ENCODE data around the gene SOWAHA. TPM values are rescaled to one million over a fixed set of nuclear protein-coding genes. Genes with fewer than 3 reads are reported as not detected.

SOWAHA gene
- total and polyA plus RNA-seq, 2 of the 4 experiments (the other 2 are of a cell fraction) = 0.03 TPM; not detected in 1

- BruUV-seq (replicated peaks) = no TSS peak
- no peak overlapping the region for H4K5ac ChIP-seq (ENCODE audit: low read depth, low read length)
- peaks cover 7% of the 10 kb centered on the region for H3K4me1 ChIP-seq (ENCODE audit: control insufficient read depth, insufficient read depth, low read length)
- WGBS, 2 experiments (ENCODE audit: extremely low coverage in 2 of 2, insufficient read length in 1 of 2) = no CpG with 5 or more reads among the region's 2 CpGs
- no peak for DNase-seq
- H2BK120ac ChIP-seq (ENCODE audit: low read depth, low read length) = no peak overlapping the region
- no peak overlapping the region for H3K56ac ChIP-seq (ENCODE audit: extremely low read depth, insufficient read depth, low read length)
- no peak overlapping the region for H2AK5ac ChIP-seq (ENCODE audit: low read depth, low read length)
- H3K79me1 ChIP-seq (ENCODE audit: low read depth in 1 of 2, low read length in 2 of 2) = no peaks in the 10 kb centered on the region
- H2BK5ac ChIP-seq (ENCODE audit: low read depth, low read length, poor library complexity, severe bottlenecking) = no peak overlapping the region
- H3K27me3 ChIP-seq (ENCODE audit: control insufficient read depth, insufficient read depth, low read length) = peaks cover 25% of the 10 kb centered on the region
- no peak overlapping the region for H4K8ac ChIP-seq (ENCODE audit: low read depth in 2 of 2, low read length in 2 of 2)
- H3K23ac ChIP-seq (ENCODE audit: low read depth, low read length) = no peak overlapping the region
- ChIA-PET CTCF (interaction anchor here (1.3 kb wide), 1 partner anchor 62 kb away, joined by 3 read pairs; no protein-coding TSS in a partner anchor), POLR2A (ENCODE audit: unreplicated experiment) (no interaction called here)
- no peaks in the 10 kb centered on the region for H3K36me3 ChIP-seq (ENCODE audit: control insufficient read depth, insufficient read depth, low read length)
- no peak overlapping the region for H3K4me2 ChIP-seq (ENCODE audit: low read depth, low read length)
- H3K4ac ChIP-seq (ENCODE audit: low read depth, low read length) = no peak overlapping the region
- no peak overlapping the region for H3K27ac ChIP-seq (ENCODE audit: insufficient read depth, low read length)
- no peak overlapping the region for H2BK20ac ChIP-seq (ENCODE audit: low read depth, low read length)
- no peaks in the 10 kb centered on the region for H4K20me1 ChIP-seq (ENCODE audit: insufficient read depth, low read length)
- H2AFZ ChIP-seq (replicated peaks; ENCODE audit: low read length, poor library complexity) = no peak overlapping the region
- no peak overlapping the region for H3K18ac ChIP-seq (ENCODE audit: low read depth, low read length)
- no peak overlapping the region for H3K4me3 ChIP-seq (ENCODE audit: insufficient read depth, low read depth, low read length)
- no peak overlapping the region for H2BK15ac ChIP-seq (ENCODE audit: low read depth, low read length)
- H3K9me3 ChIP-seq (ENCODE audit: control insufficient read depth, insufficient read depth, low read length) = no peaks in the 10 kb centered on the region
- in situ Hi-C loops (cut with MboI; ENCODE audit: low sequenced_read_pairs) (no loop called here), intact Hi-C loops (cut with micrococcal nuclease) (no loop called here), dilution Hi-C loops (cut with HindIII; ENCODE audit: low sequenced_read_pairs, unreplicated experiment) (no loop called here)
- no peak overlapping the region for H3K9ac ChIP-seq (ENCODE audit: low read depth, low read length)
- ATAC-seq (ENCODE audit: low read depth) = no peak
- no peak overlapping the region for H4K91ac ChIP-seq (ENCODE audit: insufficient read depth, low read depth, low read length)
- TF ChIP-seq RCOR1 (IDR thresholded peaks at IDR 0.05; ENCODE audit: insufficient replicate concordance, low read length) (no peak), RAD21 (IDR thresholded peaks at IDR 0.05; ENCODE audit: low read length) (no peak), CEBPB (IDR thresholded peaks at IDR 0.05; ENCODE audit: low read depth, low read length) (no peak), SMC3 (IDR thresholded peaks at IDR 0.05; ENCODE audit: low read depth, low read length) (no peak), CHD1 (IDR thresholded peaks at IDR 0.05; ENCODE audit: low read depth, low read length) (no peak)
- no peak overlapping the region for H3K14ac ChIP-seq (replicated peaks; ENCODE audit: low read depth, low read length)
- no peak overlapping the region for H2AK9ac ChIP-seq (replicated peaks; ENCODE audit: low read depth, low read length, poor library complexity)
- no peaks in the 10 kb centered on the region for H3K9me1 ChIP-seq (ENCODE audit: insufficient read depth, low read length)
Observed at GRCh38 chr5:132816083-132816482, 3.0 kb downstream of the SOWAHA start.
